NCI-H1048 (cell line): ENCODE data around the gene NEURL1.
"Not testable (repeated sequence)": the region's sequence is repeated elsewhere in the genome, so short reads cannot be mapped to it uniquely, and the experiment has no call there.

Source experiments
- DNase-seq: peaks from one replicate; lab custom pipeline; 2025; lab: John Stamatoyannopoulos, UW

NEURL1 gene

DNA sequence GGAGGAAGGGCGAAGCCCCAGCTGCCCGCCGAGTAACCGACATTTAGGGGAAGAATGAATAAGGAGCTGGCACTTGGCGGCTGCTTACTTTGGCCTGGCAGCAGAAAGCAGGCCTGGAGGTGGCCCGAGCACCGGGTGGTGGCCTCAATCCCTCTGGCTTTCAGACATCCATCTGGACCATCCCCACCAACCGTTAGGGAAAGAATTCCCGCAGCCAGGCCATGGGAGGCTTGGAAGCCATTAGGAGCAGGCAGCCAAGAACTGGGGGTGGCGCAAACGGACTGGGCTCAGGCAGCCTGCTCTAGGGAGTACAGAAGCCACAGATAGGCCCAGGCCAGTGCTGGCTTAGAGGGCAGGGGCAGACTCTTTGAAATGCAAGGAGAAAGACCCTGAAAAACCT, 132.7 kb downstream of the NEURL1 start:
- DNase-seq, result no peak

DNA sequence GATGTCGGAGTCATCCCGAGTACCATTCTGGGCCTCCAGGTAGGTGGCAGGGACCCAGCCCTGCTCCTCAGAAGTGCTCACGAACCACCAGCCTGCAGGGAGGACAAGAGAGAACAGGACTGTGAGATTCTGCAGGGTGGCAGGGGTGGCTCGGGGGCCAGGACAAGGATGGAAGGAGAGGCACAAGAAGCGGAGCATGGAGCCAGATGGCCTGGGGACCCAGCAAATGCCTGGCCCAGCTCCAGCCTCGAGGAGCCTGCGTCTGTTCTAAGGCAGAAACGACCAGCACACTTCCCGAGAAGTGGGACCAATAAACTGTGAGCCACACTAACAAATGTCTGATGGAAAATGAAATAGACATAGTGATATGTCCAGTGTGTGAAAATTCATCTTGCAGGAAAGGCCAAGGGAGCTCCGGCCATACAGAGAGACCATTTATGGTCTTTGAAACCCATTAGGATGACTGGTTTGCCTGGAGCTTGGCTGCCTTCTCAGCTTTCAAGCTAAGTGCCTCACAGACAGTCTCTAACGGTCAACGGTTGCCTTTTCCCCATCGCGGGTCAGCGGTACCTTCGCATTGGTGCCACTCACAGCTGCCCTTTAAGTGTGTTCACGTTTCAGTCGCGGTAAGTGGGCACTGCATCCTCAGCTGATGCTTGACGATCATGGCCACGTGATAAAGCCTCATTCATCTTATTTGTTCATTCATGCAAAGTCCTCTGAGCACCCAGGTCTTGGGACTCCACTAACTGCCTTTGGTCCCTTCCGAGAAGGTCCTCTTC, 133.8 kb downstream of the NEURL1 start:
- no peak for DNase-seq

DNA sequence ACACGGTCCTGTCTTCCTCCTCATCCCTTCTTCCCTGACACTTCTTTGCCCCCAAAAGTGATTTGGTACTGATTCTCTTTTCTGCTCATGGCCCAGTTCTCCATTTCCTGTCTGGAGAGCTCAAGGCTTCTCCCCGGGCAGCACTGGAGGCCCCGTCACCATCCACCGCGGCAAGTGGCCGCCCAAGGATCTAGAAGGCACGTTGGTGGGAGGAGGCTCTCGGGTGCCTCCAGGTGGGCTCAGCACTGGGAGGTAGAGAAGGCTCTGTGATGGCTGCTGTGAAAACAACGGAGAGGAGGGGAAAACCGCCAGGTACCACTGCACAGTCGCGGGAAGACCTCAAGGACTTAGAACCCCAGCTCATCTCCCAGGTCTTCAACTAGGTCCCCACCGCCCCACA, 134.4 kb downstream of the NEURL1 start:
- no peak for DNase-seq

DNA sequence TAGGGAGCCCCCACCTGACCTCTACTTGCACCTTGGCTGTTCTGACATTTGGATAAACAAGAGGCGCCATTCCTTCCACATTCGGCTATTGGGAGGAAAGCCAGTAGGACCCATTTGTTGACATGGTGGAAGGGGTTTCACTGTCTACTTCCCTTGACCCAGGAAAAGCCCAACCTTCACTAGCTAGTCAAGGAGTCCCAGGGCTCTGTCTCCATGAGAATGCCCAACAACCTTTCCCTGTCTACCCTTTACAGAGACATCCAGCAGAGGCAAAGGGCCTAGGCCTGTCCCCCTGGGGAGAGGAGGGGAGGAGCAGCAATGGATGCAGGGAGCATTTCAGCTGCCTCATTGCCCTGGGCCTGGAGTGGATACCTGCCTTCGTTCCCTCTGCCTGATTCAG, 136.1 kb downstream of the NEURL1 start:
- no peak for DNase-seq

DNA sequence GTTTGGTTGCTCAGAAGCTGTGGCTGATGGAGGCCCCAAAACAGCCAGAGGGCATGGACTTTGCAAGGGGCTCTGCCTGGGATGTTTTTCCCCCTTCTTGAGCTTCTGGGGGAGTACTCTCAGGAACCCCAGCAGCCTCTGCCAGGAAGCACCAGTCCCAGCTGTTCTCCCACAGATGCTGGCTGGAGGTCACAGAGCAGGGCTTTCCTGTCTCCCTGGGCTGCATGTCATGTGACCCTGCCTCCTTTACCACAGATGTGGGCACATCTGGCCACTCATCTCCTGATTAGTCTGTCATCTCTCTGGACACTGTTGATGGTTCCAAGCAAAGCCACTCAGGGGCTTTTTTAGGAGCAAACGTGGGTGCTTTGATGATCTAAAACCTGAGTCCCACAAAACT, 136.7 kb downstream of the NEURL1 start:
- no peak for DNase-seq

DNA sequence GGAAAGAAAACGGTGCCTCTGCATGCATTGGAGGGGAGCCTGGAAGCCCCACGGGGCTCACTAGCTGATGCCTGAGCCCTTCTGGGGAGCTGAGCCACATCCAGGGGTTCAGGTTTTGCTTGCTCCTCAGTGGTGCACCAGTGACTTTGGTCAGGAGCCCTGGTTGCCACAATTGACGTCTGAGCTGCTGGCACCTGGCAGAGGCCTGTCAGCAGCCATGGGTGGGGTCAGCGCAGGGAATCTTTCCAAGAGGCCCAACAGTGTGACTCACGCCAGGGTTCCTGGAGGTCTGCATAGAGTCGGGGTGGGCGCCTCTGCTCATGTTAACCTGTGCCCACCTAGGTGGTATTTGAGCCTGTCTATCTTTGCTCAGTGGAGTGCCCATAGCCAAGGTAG, 138.7 kb downstream of the NEURL1 start:
- no peak for DNase-seq

DNA sequence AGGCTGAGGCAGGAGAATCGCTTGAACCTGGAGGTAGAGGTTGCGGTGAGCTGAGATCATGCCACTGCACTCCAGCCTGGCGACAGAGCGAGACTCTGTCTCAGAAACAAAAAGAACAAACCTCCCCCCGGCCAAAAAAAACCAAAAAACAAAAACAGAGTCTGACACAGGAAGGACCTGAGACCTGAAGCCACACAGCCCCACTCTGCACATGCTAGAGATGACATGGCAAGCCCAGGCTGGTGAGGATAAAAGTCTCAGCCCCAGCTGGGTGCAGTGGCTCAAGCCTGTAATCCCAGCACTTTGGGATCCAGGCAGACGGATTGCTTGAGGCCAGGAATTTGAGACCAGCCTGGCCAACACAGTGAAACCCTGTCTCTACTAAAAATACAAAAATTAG, 139.4 kb downstream of the NEURL1 start:
- not testable (repeated sequence) for DNase-seq

DNA sequence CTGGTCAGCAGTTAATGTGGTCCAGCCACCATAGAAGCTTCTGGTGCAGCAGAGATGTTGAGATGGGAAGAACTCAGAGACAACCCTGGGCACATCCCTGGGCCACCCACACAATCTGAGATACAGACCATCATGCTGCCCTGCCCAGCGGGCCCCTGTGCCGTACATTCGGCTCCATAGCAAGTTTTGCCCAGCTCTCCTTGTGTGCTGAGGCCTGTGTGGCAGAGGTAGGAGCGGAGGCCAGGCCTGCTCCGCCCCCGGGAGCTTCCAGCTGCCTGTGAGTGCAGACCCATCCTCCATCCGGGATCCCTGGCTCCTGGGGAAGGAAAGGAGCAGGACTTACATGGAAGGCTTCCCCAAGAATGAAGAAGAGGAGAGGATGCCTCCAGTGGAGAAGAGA, 140.3 kb downstream of the NEURL1 start:
- no peak for DNase-seq

DNA sequence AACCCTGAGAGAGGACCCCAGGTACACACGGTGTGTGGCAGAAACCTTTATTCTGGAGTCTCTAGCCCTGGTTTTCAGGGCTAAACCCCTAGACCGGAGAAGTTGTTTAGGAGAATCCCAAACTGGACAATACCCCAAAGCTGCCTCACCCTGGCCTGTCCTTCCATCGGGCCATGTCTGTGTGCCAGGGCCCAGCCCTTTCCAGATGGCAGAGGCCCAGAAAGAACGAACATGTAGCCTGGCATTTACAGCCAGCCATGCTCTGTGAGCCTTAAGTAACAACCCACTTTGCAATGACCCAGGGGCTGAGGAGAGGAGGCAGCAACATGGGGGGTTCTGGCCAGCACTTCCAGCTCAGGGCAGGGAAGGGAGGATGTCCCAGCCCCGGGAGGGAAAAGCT, 142.1 kb downstream of the NEURL1 start:
- DNase-seq, result no peak

DNA sequence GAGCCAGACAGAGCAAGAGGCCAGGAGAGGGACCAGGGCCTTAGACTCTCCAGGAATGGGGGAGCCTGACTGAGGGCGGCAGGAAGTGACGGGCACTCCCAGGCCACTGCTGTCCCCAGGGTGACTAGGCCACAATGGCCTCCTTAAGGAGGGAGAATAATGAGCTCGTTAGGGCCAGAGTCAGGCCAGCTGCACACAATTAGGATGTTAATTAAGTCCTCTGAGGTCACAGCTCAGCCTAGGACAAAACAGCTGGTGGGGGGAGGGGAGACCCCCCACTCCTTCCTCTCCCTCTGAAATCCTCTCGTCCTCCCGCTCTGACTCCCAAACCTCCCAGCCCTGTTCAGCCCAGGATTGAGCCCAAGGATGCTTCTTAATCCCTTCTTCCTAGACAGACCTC, 143.0 kb downstream of the NEURL1 start:
- no peak for DNase-seq

DNA sequence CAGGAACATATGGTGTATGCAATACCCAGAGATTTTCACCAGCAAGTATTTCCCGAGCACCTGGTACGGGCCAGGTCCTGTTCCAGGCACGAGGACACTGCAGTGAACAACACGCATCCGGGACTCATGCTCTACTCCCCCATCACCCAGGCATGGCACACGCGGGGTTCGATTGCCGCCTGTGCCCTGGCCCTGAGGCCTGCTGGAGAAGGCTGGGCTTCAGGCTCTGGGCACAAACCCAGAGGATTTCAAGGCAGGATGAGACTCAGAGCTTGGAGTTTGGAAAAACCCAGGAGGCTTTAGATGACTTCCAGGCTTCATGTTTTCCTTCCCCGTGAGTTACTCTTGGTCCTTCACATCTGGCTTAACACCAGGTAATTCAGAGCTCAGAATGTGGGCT, 143.5 kb downstream of the NEURL1 start:
- no peak for DNase-seq

DNA sequence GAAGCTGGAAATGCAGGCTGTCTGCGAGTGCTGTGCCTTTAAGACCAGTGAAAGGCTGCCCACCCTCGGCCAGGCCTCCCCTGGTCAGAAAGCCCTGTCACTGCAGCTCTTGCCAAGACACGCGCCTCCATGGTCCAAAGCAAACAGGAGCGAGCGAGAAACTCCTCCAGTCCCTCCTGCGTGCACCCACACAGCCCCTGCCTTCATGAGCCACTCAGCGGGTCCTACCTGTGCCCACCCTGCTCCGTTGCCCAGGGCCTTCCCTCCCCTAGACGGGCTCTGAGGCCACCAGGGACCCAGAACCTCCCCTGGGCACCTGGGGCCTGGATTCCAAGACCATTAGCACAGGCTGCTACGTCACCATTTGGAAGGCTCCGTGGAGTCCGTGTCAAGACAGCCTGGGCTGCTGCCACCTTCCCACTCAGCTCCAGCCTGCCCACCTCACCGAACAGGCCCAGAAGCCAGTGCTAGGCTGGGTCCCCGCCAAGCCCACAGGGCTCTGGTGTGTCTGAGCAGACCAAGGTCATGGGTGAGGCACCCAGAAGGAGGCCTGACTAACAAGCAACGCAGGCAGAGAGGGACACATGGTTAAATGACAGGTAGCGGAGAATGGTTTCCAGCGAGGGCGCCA, 144.5 kb downstream of the NEURL1 start:
- no peak for DNase-seq

DNA sequence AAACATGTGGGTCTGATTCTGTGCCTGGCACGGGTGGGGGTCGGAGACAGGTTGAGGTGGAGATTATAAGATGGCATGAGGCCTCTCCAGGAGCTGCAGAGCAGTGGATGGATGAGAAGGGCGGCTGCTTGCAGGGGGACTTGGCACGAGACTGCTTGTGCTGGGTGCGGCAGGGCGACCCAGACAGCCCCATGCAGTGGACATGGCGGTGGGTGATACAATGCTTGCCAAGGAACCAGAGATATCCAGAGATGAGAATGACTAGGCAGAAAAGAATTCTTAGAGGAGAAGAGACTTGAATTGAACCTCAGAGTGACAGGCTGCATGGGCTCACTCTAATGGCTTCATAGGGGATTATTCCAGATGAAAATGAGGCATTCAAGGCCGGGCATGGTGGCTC, 145.4 kb downstream of the NEURL1 start:
- no peak for DNase-seq

DNA sequence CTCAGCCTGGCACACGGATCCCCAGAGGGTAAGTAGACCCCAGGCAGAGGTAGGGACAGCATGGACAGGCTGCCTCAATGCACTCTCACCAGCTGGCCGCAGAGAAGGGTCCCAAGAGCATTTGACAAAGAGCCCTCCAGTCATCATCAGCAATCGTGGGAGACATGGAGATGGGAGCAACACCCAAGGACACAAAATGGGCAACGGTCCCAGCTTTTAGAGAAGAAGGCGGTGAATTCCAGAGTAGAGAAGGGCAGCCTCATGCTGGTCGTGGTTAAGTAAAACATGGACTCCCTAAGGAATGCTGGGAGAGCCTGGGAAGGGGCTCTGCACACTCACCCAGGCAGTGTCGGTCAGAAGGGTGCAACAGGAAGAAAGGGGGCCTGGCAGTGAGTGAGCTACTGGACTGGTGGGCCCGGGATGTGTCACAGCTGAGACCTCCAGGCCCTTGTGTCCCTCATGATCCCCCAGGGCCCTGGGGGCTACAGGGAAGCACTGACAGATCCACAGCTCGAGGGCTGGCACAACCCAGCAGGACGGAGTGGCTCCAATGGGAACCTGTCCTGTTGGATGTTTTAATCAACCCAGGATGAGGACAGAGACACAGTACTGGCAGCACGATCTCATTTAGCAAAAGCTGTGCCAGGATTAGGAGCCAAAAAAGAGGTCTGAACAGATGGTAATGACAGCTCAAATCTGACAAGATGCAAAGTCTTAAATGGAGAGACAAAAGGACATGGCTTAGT, 147.1 kb downstream of the NEURL1 start:
- no peak for DNase-seq

DNA sequence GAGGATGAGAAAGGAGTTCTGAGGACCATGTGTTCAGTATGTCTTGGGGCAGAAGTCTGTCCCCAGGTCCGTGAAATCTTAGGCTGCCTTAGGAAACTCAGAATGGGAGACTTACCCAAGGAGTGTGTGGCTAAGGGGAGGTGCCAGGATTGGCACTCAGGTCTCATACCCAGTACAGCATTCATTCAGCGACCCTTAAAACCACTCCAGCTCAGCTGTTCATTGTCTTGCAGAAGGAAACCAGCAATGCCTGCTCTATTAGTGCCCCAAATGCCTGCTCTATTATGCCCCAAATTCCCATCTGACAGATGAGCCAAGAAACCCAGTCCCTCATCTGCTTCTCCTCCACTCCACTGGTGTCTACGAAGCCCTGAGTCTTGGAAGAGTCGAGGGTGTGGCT, 147.8 kb downstream of the NEURL1 start:
- no peak for DNase-seq
